Stimulated activated naive CD8-positive, alpha-beta T cell treated with anti-CD3 and anti-CD28 coated beads, Interleukin-15, amount 100 ng/mL, for 72 hours (primary cell): ENCODE measurements around the gene LAG3.

Experiments used
- ATAC-seq: fragments of 150-1000 bp; cut with Tn5 transposase; 2 replicates; pipeline ENCODE4 v1.10.0; 2021; ENCODE audit warnings: mild to moderate bottlenecking, moderate library complexity
- DNase-seq, 2 donors: peaks; one replicate each; pipeline ENCODE4 v3.0.0; 2021 to 2022
- H3K27ac Mint-ChIP-seq, 2 donors: one replicate each; pipeline ENCODE4 v1.8.0; 2022; ENCODE audit warnings: mild to moderate bottlenecking in 2 of 2, mixed read lengths in 2 of 2, moderate library complexity in 2 of 2
- H3K27me3 Mint-ChIP-seq: one replicate; pipeline ENCODE4 v1.8.0; 2022; ENCODE audit warnings: mixed read lengths
- H3K4me1 Mint-ChIP-seq: one replicate; pipeline ENCODE4 v1.8.0; 2022; ENCODE audit warnings: mild to moderate bottlenecking, mixed read lengths
- H3K4me3 Mint-ChIP-seq, 2 donors: one replicate each; pipeline ENCODE4 v1.8.0; 2022; ENCODE audit warnings: mild to moderate bottlenecking in 2 of 2, mixed read lengths in 2 of 2, moderate library complexity in 1 of 2
- H3K9me3 Mint-ChIP-seq, 2 donors: one replicate each; pipeline ENCODE4 v1.8.0; 2022; ENCODE audit warnings: mixed read lengths in 2 of 2

The LAG3 gene

GRCh38 chr12:6818645-6819044, 46.3 kb downstream of the LAG3 start:
- H3K4me1 Mint-ChIP-seq = peaks cover 16% of the 10 kb centered on the region
- peaks cover 48% of the 10 kb centered on the region for H3K27me3 Mint-ChIP-seq
- H3K4me3 Mint-ChIP-seq = no peak overlapping the region
- no peak for ATAC-seq
- H3K9me3 Mint-ChIP-seq = no peaks in the 10 kb centered on the region
- no peak for DNase-seq
- no peak overlapping the region for H3K27ac Mint-ChIP-seq

- DNase-seq (no peak), ATAC-seq (no peak)
- peaks cover 16% of the 10 kb centered on the region for H3K4me1 Mint-ChIP-seq
- H3K27me3 Mint-ChIP-seq = peaks cover 48% of the 10 kb centered on the region
- no peaks in the 10 kb centered on the region for H3K9me3 Mint-ChIP-seq
- H3K4me3 Mint-ChIP-seq = no peak overlapping the region
- H3K27ac Mint-ChIP-seq = no peak overlapping the region
Measured at GRCh38 chr12:6819106-6820030, 47.0 kb downstream of the LAG3 start.

- Mint-ChIP-seq H3K4me1 (peaks cover 16% of the 10 kb centered on the region), H3K27me3 (peaks cover 50% of the 10 kb centered on the region)
- ATAC-seq = no peak
Measured at GRCh38 chr12:6820166-6820565, 47.8 kb downstream of the LAG3 start.

GRCh38 chr12:6821591-6822425, 49.5 kb downstream of the LAG3 start, which contains the start of gene GPR162:
GPR162 (plus strand) TSS chr12:6821821; CDS start chr12:6823899, 2,078 bp downstream.
- H3K4me3 Mint-ChIP-seq = peak within 1 kb of the TSS; percentile 42 to 62
- H3K4me1 Mint-ChIP-seq = peaks cover 23% of the 10 kb centered on the region
- peaks cover 67% of the 10 kb centered on the region for H3K27me3 Mint-ChIP-seq
- peak within 1 kb of the TSS in 1 of 2 donors; percentile 29 for H3K27ac Mint-ChIP-seq
- peak; percentile 27 for ATAC-seq
- H3K9me3 Mint-ChIP-seq = no peaks in the 10 kb centered on the region
- no peak for DNase-seq

More at GRCh38 chr12:6820166-6820565, 47.8 kb downstream of the LAG3 start:
- no peak for DNase-seq
- no peak overlapping the region for H3K27ac Mint-ChIP-seq
- H3K4me3 Mint-ChIP-seq = no peak overlapping the region
- H3K9me3 Mint-ChIP-seq = no peaks in the 10 kb centered on the region

GRCh38 chr12:6822426-6823135, 50.3 kb downstream of the LAG3 start:
- Mint-ChIP-seq H3K27ac (no peak overlapping the region), H3K4me1 (peaks cover 30% of the 10 kb centered on the region), H3K4me3 (peak overlapping the region in 1 of 2 donors; percentile 62), H3K27me3 (peaks cover 74% of the 10 kb centered on the region), H3K9me3 (no peaks in the 10 kb centered on the region)
- ATAC-seq (no peak), DNase-seq (no peak)

- Mint-ChIP-seq H3K4me1 (peaks cover 38% of the 10 kb centered on the region), H3K9me3 (no peaks in the 10 kb centered on the region), H3K27ac (no peak overlapping the region), H3K27me3 (peaks cover 83% of the 10 kb centered on the region), H3K4me3 (no peak overlapping the region)
- no peak for DNase-seq
- ATAC-seq = no peak
Measured at GRCh38 chr12:6823182-6824084, 51.1 kb downstream of the LAG3 start.

- Mint-ChIP-seq H3K4me1 (peaks cover 44% of the 10 kb centered on the region), H3K4me3 (no peak overlapping the region), H3K27me3 (peaks cover 91% of the 10 kb centered on the region), H3K27ac (no peak overlapping the region), H3K9me3 (no peaks in the 10 kb centered on the region)
- no peak for DNase-seq
- no peak for ATAC-seq
Measured at GRCh38 chr12:6824085-6824775, 51.9 kb downstream of the LAG3 start.

- H3K27me3 Mint-ChIP-seq = peaks cover 98% of the 10 kb centered on the region
- H3K9me3 Mint-ChIP-seq = no peaks in the 10 kb centered on the region
- no peak for ATAC-seq
Measured at GRCh38 chr12:6824901-6825381, 52.6 kb downstream of the LAG3 start.

GRCh38 chr12:6825398-6826124, 53.2 kb downstream of the LAG3 start:
- ATAC-seq (peak; percentile 67), DNase-seq (peak; percentile 80 to 81)
- peaks cover 50% of the 10 kb centered on the region for H3K4me1 Mint-ChIP-seq
- peak overlapping the region; percentile 2 to 17 for H3K4me3 Mint-ChIP-seq
- H3K27ac Mint-ChIP-seq = no peak overlapping the region
- no peaks in the 10 kb centered on the region for H3K9me3 Mint-ChIP-seq
- H3K27me3 Mint-ChIP-seq = peaks cover 100% of the 10 kb centered on the region

More at GRCh38 chr12:6824901-6825381, 52.6 kb downstream of the LAG3 start:
- peaks cover 50% of the 10 kb centered on the region for H3K4me1 Mint-ChIP-seq
- DNase-seq = no peak
- no peak overlapping the region for H3K27ac Mint-ChIP-seq
- H3K4me3 Mint-ChIP-seq = no peak overlapping the region

- no peaks in the 10 kb centered on the region for H3K9me3 Mint-ChIP-seq
- peaks cover 100% of the 10 kb centered on the region for H3K27me3 Mint-ChIP-seq
Measured at GRCh38 chr12:6826125-6826733, 53.9 kb downstream of the LAG3 start.

GRCh38 chr12:6826734-6827436, 54.6 kb downstream of the LAG3 start:
- no peak for ATAC-seq
- no peak for DNase-seq
- no peak overlapping the region for H3K27ac Mint-ChIP-seq
- peak overlapping the region; percentile 50 to 66 for H3K4me3 Mint-ChIP-seq
- peaks cover 38% of the 10 kb centered on the region for H3K4me1 Mint-ChIP-seq
- no peaks in the 10 kb centered on the region for H3K9me3 Mint-ChIP-seq
- peaks cover 100% of the 10 kb centered on the region for H3K27me3 Mint-ChIP-seq

More at GRCh38 chr12:6826125-6826733, 53.9 kb downstream of the LAG3 start:
- DNase-seq (no peak), ATAC-seq (no peak)
- no peak overlapping the region for H3K27ac Mint-ChIP-seq
- H3K4me1 Mint-ChIP-seq = peaks cover 44% of the 10 kb centered on the region
- no peak overlapping the region for H3K4me3 Mint-ChIP-seq

- Mint-ChIP-seq H3K27me3 (peaks cover 96% of the 10 kb centered on the region), H3K9me3 (no peaks in the 10 kb centered on the region), H3K4me3 (peak overlapping the region; percentile 50 to 66), H3K27ac (no peak overlapping the region), H3K4me1 (peaks cover 34% of the 10 kb centered on the region)
- DNase-seq = peak in 1 of 2 donors; percentile 22
- no peak for ATAC-seq
Measured at GRCh38 chr12:6827437-6827911, 55.2 kb downstream of the LAG3 start.
